Tibial artery (tissue), 4 donors: ENCODE measurements around the gene TMEM107.

Experiments used
- DNase-seq, 2 donors: peaks; one replicate each; pipeline ENCODE4 v3.0.0-alpha.2; 2019
- H3K27ac ChIP-seq, 2 donors: fragments of 200-600 bp; sonication (generic) in 1 of 2; 1 replicate in 1 of 2; 2 replicates in 1 of 2; pipeline ENCODE4 v1.5.1; 2018 to 2019; ENCODE audit warnings: mild to moderate bottlenecking in 1 of 2
- H3K27me3 ChIP-seq, 2 donors: fragments of 200-600 bp; sonication (generic) in 1 of 2; one replicate each; pipeline versions ENCODE4 v1.5.1 to v1.6.0; 2016 to 2019
- H3K36me3 ChIP-seq, 3 donors: fragments of 200-600 bp; sonication (generic) in 2 of 3; one replicate each; pipeline ENCODE4 v1.5.1; 2016 to 2019; ENCODE audit warnings: mild to moderate bottlenecking in 2 of 3
- H3K4me1 ChIP-seq, 4 donors: fragments of 200-600 bp; sonication (generic) in 2 of 4; 1 replicate in 3 of 4; 2 replicates in 1 of 4; pipeline ENCODE4 v1.5.1; 2016 to 2019
- H3K4me3 ChIP-seq, 2 donors: fragments of 200-600 bp; sonication (generic) in 1 of 2; 1 replicate in 1 of 2; 2 replicates in 1 of 2; pipeline ENCODE4 v1.5.1; 2018 to 2019; ENCODE audit warnings: mild to moderate bottlenecking in 2 of 2
- H3K9me3 ChIP-seq, 3 donors: fragments of 200-600 bp; sonication (generic) in 1 of 3; one replicate each; pipeline ENCODE4 v1.5.1; 2016 to 2019
- intact Hi-C: fragments of 100-400 bp; cut with DNase I; formaldehyde crosslinking; loops from one replicate; pipeline ENCODE4 v1.15.0; 2023; ENCODE audit warnings: low total_unique reads
- TF ChIP-seq, protein P1 (sequence below), 2 experiments: fragments of 200-600 bp in 1 of 2; fragments of 450-650 bp in 1 of 2; IDR thresholded peaks; one replicate each; pipeline ENCODE4 v1.5.1; 2017 to 2019; ENCODE audit warnings: antibody characterized with exemption in 2 of 2, mild to moderate bottlenecking in 1 of 2, moderate library complexity in 1 of 2

Gene TMEM107

DNA sequence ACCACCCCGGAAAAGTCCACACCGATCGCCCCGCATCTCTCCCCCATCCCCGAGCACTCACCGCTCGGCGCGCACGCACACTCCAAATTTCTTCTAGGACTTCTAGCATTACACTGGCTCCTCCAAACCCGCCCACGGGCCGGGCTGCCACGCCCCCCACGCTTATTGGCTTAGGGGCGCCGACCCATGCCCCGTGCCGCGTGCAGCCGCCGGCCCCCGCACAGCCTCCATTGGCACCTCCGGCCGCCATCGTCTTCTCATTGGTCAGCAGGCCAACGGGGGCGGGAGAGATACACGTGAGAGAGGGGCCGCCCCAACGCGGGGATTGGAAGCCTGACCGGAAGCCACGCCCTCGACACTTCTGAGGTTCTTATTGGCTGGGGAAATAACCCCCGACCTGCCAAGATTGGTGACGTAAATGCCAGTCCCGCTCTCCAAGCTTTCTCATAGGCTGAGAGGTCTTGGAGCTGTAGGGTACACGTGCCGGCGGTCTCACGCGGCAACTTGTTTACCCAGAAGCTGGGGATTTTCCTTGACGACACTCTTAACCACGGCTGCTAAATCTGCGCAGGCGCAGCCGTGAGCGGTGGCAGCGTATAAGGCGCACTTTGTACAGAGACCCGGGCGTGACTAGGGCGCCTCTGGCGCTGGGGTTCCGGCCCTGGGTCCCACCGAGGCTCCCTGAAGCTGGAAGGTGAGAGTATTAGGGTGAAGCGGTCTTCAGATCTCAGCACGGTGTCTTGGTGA is 19.8 kb downstream of the TMEM107 start:
- TF ChIP-seq, protein P1, sequence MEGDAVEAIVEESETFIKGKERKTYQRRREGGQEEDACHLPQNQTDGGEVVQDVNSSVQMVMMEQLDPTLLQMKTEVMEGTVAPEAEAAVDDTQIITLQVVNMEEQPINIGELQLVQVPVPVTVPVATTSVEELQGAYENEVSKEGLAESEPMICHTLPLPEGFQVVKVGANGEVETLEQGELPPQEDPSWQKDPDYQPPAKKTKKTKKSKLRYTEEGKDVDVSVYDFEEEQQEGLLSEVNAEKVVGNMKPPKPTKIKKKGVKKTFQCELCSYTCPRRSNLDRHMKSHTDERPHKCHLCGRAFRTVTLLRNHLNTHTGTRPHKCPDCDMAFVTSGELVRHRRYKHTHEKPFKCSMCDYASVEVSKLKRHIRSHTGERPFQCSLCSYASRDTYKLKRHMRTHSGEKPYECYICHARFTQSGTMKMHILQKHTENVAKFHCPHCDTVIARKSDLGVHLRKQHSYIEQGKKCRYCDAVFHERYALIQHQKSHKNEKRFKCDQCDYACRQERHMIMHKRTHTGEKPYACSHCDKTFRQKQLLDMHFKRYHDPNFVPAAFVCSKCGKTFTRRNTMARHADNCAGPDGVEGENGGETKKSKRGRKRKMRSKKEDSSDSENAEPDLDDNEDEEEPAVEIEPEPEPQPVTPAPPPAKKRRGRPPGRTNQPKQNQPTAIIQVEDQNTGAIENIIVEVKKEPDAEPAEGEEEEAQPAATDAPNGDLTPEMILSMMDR (IDR thresholded peaks at IDR 0.05) = peak in 1 of 2 experiments; percentile 24
- Histone ChIP-seq H3K27ac (peak overlapping the region; percentile 99 to 100), H3K4me3 (peak overlapping the region; percentile 86 to 91), H3K4me1 (peaks cover 0 to 54% (median 33%) of the 10 kb centered on the region in 4 donors), H3K36me3 (peaks cover 17 to 36% (median 31%) of the 10 kb centered on the region in 3 donors), H3K27me3 (no peaks in the 10 kb centered on the region), H3K9me3 (no peaks in the 10 kb centered on the region)
- peak; percentile 100 for DNase-seq
- intact Hi-C loops = loop anchor here (10.0 kb wide), 1 partner anchor 312 kb away; no protein-coding TSS in a partner anchor

DNA sequence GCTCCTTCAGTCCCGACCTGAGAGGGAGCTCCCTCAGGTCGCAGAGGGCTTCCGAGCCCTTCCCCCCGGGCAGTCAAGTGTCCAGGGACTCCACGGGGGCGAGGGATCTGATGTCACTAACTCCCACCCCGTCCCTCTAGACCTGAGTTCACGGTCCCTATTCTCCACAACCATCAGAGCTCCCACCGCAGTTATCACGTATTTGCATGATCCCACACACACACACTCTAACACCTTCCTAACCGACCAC is 20.3 kb downstream of the TMEM107 start:
- Histone ChIP-seq H3K9me3 (no peaks in the 10 kb centered on the region), H3K36me3 (peaks cover 17 to 32% (median 26%) of the 10 kb centered on the region in 3 donors), H3K4me1 (peaks cover 0 to 50% (median 30%) of the 10 kb centered on the region in 4 donors), H3K27ac (peak overlapping the region; percentile 99 to 100), H3K4me3 (peak overlapping the region; percentile 86 to 91), H3K27me3 (no peaks in the 10 kb centered on the region)
- DNase-seq = no peak
- intact Hi-C loops = loop anchor here (10.0 kb wide), 1 partner anchor 311 kb away; no protein-coding TSS in a partner anchor
- TF ChIP-seq, protein P1 (IDR thresholded peaks at IDR 0.05) = no peak

DNA sequence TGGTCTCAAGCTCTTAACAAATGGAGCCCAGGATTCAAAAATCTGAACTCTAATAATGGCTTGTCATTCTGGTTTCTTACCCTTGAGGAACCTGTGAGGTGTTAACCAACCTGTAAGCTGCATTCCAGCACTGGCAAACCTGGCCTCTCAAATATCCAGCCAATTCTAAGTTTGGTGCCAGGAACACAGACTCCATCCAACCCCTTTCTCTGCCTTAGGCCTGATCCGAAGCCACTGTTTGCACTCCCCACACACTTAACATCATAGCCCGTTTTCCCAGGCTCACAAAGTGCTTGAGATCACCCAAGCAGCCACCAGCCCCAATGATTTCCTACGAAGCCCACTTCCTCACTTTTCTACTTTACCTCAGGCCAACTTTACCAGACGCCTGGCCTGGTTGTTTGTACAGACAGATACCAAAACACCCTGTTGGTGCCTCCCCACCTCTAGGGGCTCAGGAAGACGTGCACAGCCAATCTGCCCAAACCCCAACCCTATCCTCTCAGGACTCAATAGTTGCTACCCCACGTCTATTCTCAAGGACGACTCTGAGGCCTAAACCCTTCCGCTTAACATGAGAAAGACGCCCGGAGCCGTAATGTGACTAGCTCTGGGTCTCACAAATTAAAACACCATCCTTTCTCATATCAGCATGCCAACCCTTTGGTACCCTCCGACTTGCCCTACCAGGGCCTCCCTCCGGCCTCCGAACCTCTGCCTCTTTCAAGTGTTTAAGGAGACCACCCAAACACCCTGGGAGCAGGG is 20.8 kb downstream of the TMEM107 start:
- TF ChIP-seq, protein P1 (IDR thresholded peaks at IDR 0.05) = no peak
- Histone ChIP-seq H3K4me3 (peak overlapping the region; percentile 86 to 91), H3K27me3 (no peaks in the 10 kb centered on the region), H3K4me1 (peaks cover 0 to 50% (median 30%) of the 10 kb centered on the region in 4 donors), H3K27ac (peak overlapping the region; percentile 99 to 100), H3K36me3 (peaks cover 22 to 32% (median 27%) of the 10 kb centered on the region in 3 donors), H3K9me3 (no peaks in the 10 kb centered on the region)
- no peak for DNase-seq
- intact Hi-C loops = loop anchor here (10.0 kb wide), 1 partner anchor 311 kb away; no protein-coding TSS in a partner anchor

DNA sequence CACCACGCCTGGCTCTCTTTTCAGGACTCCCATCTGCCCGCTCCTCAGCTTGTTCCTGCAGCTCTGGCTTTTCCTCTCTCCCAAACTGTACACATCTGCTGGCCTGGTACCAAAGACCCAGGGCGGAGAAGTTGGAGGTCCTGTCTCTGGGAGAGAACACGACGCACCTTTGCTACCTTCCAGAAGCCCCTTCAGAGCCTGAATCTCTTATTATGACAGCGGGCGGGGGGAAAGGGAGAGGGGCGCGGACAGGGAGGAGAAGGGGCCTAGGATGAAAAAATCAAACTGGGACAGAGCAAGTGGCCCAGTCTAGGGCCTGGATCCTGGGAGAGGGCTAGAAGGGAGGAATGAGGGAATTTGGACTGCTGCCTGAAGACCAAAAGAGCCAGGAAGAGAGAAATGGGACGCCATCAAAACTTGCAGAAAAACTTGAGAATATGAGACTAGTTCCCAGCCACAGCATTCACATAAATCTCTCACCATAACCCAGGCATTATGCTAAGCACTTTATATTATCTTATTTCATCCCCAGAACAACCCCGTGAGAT is 21.5 kb downstream of the TMEM107 start:
- Histone ChIP-seq H3K4me3 (peak overlapping the region; percentile 86 to 91), H3K9me3 (no peaks in the 10 kb centered on the region), H3K36me3 (peaks cover 29 to 36% (median 29%) of the 10 kb centered on the region in 3 donors), H3K27ac (peak overlapping the region; percentile 99 to 100), H3K27me3 (no peaks in the 10 kb centered on the region), H3K4me1 (peaks cover 0 to 52% (median 37%) of the 10 kb centered on the region in 4 donors)
- intact Hi-C loops = loop anchor here (10.0 kb wide), 1 partner anchor 310 kb away; no protein-coding TSS in a partner anchor
- no peak for DNase-seq
- TF ChIP-seq, protein P1 (IDR thresholded peaks at IDR 0.05) = no peak

DNA sequence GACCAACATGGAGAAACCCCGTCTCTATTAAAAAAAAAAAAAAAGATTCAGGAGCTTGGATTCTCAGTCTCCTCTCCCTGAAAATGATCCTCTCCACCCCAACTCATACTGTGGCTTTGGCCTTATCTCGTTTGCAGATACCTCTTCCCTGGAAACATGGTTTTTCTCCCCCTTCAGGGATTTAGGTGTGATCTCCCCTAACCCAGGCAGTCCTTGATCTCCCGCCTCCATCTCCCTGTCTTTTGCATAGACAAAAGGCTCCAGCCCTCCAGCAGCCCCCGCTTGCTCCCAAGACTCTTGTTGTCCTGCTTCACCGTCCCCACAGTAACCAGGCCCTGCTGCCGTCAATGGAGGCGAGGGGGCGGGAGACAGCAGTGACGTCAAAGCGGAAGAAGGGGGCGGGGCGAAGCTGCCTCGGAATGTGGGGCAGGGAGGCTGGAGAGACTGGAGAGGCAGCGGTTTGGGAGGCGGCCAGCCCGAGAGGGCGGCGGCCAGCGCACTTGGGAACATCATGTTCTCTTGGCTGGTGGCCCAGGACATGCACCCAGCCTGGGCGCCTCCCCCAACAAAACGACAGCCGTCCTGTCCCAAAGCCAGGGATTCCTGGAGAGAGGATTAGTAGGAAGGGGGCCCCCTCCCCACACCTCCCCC is 22.1 kb downstream of the TMEM107 start:
- Histone ChIP-seq H3K4me3 (peak overlapping the region; percentile 86 to 91), H3K27ac (peak overlapping the region; percentile 99 to 100), H3K4me1 (peaks cover 0 to 52% (median 40%) of the 10 kb centered on the region in 4 donors), H3K27me3 (no peaks in the 10 kb centered on the region), H3K9me3 (no peaks in the 10 kb centered on the region), H3K36me3 (peaks cover 30 to 36% (median 35%) of the 10 kb centered on the region in 3 donors)
- intact Hi-C loops = loop anchor here (10.0 kb wide), 1 partner anchor 309 kb away; no protein-coding TSS in a partner anchor
- TF ChIP-seq, protein P1 (IDR thresholded peaks at IDR 0.05) = no peak
- DNase-seq = peak; percentile 99 to 100
